ENCODE data around the gene C12orf42.

The C12orf42 gene

GRCh38 chr12:103336940-103337339 is 158.8 kb downstream of the C12orf42 start:
- DNase-seq (ENCODE audit: low read depth, low spot score): no peak

GRCh38 chr12:103334466-103334865 is 161.3 kb downstream of the C12orf42 start:
- DNase-seq (ENCODE audit: low read depth, low spot score): no peak

- DNase-seq (ENCODE audit: low read depth, low spot score): no peak
Measured at GRCh38 chr12:103333676-103334075, 162.1 kb downstream of the C12orf42 start.

- DNase-seq (ENCODE audit: low read depth, low spot score): no peak
Measured at GRCh38 chr12:103331643-103332042, 164.1 kb downstream of the C12orf42 start.

- no peak for DNase-seq (ENCODE audit: low read depth, low spot score)
Measured at GRCh38 chr12:103330672-103331071, 165.1 kb downstream of the C12orf42 start.

GRCh38 chr12:103327676-103328075 is 168.1 kb downstream of the C12orf42 start:
- DNase-seq (ENCODE audit: low read depth, low spot score): no peak

- no peak for DNase-seq (ENCODE audit: low read depth, low spot score)
Measured at GRCh38 chr12:103326190-103326589, 169.6 kb downstream of the C12orf42 start.

GRCh38 chr12:103318566-103318965 is 177.2 kb downstream of the C12orf42 start:
- DNase-seq (ENCODE audit: low read depth, low spot score): no peak

- no peak for DNase-seq (ENCODE audit: low read depth, low spot score)
Measured at GRCh38 chr12:103317220-103317619, 178.5 kb downstream of the C12orf42 start.

- DNase-seq (ENCODE audit: low read depth, low spot score): no peak
Measured at GRCh38 chr12:103314786-103315185, 181.0 kb downstream of the C12orf42 start.

GRCh38 chr12:103313894-103314293 is 181.9 kb downstream of the C12orf42 start:
- DNase-seq (ENCODE audit: low read depth, low spot score): no peak

GRCh38 chr12:103312742-103313354 is 182.9 kb downstream of the C12orf42 start:
- DNase-seq (ENCODE audit: low read depth, low spot score): no peak

GRCh38 chr12:103310546-103311270 is 185.1 kb downstream of the C12orf42 start:
- DNase-seq (ENCODE audit: low read depth, low spot score): no peak

GRCh38 chr12:103308396-103308795 is 187.4 kb downstream of the C12orf42 start:
- DNase-seq (ENCODE audit: low read depth, low spot score): no peak

- DNase-seq (ENCODE audit: low read depth, low spot score): no peak
Measured at GRCh38 chr12:103303484-103303883, 192.3 kb downstream of the C12orf42 start.

- DNase-seq (ENCODE audit: low read depth, low spot score): no peak
Measured at GRCh38 chr12:103301642-103302591, 193.9 kb downstream of the C12orf42 start.

- DNase-seq (ENCODE audit: low read depth, low spot score): no peak
Measured at GRCh38 chr12:103288016-103288415, 207.8 kb downstream of the C12orf42 start.

GRCh38 chr12:103282124-103282523 is 213.6 kb downstream of the C12orf42 start:
- DNase-seq (ENCODE audit: low read depth, low spot score): no peak

- no peak for DNase-seq (ENCODE audit: low read depth, low spot score)
Measured at GRCh38 chr12:103279444-103279843, 216.3 kb downstream of the C12orf42 start.

GRCh38 chr12:103278329-103278728 is 217.4 kb downstream of the C12orf42 start:
- DNase-seq (ENCODE audit: low read depth, low spot score): no peak

- DNase-seq (ENCODE audit: low read depth, low spot score): no peak
Measured at GRCh38 chr12:103273645-103274044, 222.1 kb downstream of the C12orf42 start.

GRCh38 chr12:103272949-103273348 is 222.8 kb downstream of the C12orf42 start:
- DNase-seq (ENCODE audit: low read depth, low spot score): no peak
